H1 (cell line): ENCODE measurements around the gene TMEM63A.

ENCODE experiments used
- CTCF ChIP-seq, 3 experiments: IDR thresholded peaks; 1 replicate in 2 of 3; 2 replicates in 1 of 3; pipeline versions ENCODE4 v1.5.1 to v1.6.1; 2011; ENCODE audit warnings: low read length in 3 of 3, mild to moderate bottlenecking in 3 of 3, inconsistent platforms in 2 of 3, low read depth in 1 of 3, moderate library complexity in 1 of 3; ENCODE audit not compliant: insufficient read depth in 1 of 3; ENCODE audit errors: control extremely low read depth in 1 of 3
- EP300 ChIP-seq, 2 experiments: IDR thresholded peaks; 1 replicate in 1 of 2; 2 replicates in 1 of 2; pipeline ENCODE4 v1.6.1; 2011 to 2012; ENCODE audit warnings: low read depth in 2 of 2, low read length in 2 of 2, mild to moderate bottlenecking in 2 of 2, borderline replicate concordance in 1 of 2, inconsistent platforms in 1 of 2, moderate library complexity in 1 of 2
- FOSL1 ChIP-seq: IDR thresholded peaks from 2 replicates; pipeline ENCODE4 v1.6.1; 2011; ENCODE audit warnings: mild to moderate bottlenecking, low read depth, low read length, moderate library complexity; ENCODE audit not compliant: insufficient read depth
- GABPA ChIP-seq: IDR thresholded peaks from 2 replicates; pipeline ENCODE4 v1.6.1; 2011; ENCODE audit warnings: mild to moderate bottlenecking, low read length, moderate library complexity, borderline replicate concordance; ENCODE audit not compliant: insufficient read depth
- POLR2A ChIP-seq, 2 experiments: IDR thresholded peaks; 1 replicate in 1 of 2; 2 replicates in 1 of 2; pipeline ENCODE4 v1.6.1; 2011; ENCODE audit warnings: low read depth in 2 of 2, low read length in 2 of 2, mild to moderate bottlenecking in 2 of 2; ENCODE audit errors: control extremely low read depth in 1 of 2
- POLR2AphosphoS5 ChIP-seq: IDR thresholded peaks from 2 replicates; pipeline ENCODE4 v1.6.1; 2011; ENCODE audit warnings: low read depth, low read length
- SP4 ChIP-seq: IDR thresholded peaks from 2 replicates; pipeline ENCODE4 v1.6.1; 2012; ENCODE audit warnings: low read length, inconsistent platforms
- TAF1 ChIP-seq: IDR thresholded peaks from 2 replicates; pipeline ENCODE4 v1.6.1; 2011; ENCODE audit warnings: mild to moderate bottlenecking, low read depth, low read length
- USF2 ChIP-seq: IDR thresholded peaks from 2 replicates; pipeline ENCODE4 v1.6.1; 2011; ENCODE audit warnings: low read length, improper control_type of control experiment
- YY1 ChIP-seq: IDR thresholded peaks from 2 replicates; pipeline ENCODE4 v1.6.1; 2011; ENCODE audit warnings: low read depth, mild to moderate bottlenecking, low read length

- TF ChIP-seq CTCF (IDR thresholded peaks at IDR 0.05; ENCODE audit: control extremely low read depth in 1 of 3, insufficient read depth in 1 of 3, low read depth in 1 of 3, low read length in 3 of 3) (no peak), USF2 (no peak), GABPA (no peak), POLR2A (IDR thresholded peaks at IDR 0.05; ENCODE audit: control extremely low read depth in 1 of 2, low read depth in 2 of 2, low read length in 2 of 2) (no peak), FOSL1 (no peak), EP300 (IDR thresholded peaks at IDR 0.05; ENCODE audit: borderline replicate concordance in 1 of 2, low read depth in 2 of 2, low read length in 2 of 2) (no peak), POLR2AphosphoS5 (no peak), YY1 (no peak), TAF1 (no peak), SP4 (no peak)
These were observed 34.9 kb upstream of the TMEM63A start for GRCh38 chr1:225917101-225917500.
